ENCODE results near the gene PDAP1.
"Not testable (repeated sequence)": the region's sequence is repeated elsewhere in the genome, so short reads cannot be mapped to it uniquely, and the experiment has no call there.

Gene PDAP1

GRCh38 chr7:99395616-99396327 is 12.6 kb downstream of the PDAP1 start:
- no peak for DNase-seq

GRCh38 chr7:99394188-99394502 is 14.3 kb downstream of the PDAP1 start:
- DNase-seq: no peak

GRCh38 chr7:99393355-99394187 is 14.8 kb downstream of the PDAP1 start:
- DNase-seq: no peak

GRCh38 chr7:99392659-99393354 is 15.6 kb downstream of the PDAP1 start:
- peak; percentile 92 for DNase-seq

- DNase-seq: no peak
These were observed 16.4 kb downstream of the PDAP1 start for GRCh38 chr7:99392046-99392445.

DNA sequence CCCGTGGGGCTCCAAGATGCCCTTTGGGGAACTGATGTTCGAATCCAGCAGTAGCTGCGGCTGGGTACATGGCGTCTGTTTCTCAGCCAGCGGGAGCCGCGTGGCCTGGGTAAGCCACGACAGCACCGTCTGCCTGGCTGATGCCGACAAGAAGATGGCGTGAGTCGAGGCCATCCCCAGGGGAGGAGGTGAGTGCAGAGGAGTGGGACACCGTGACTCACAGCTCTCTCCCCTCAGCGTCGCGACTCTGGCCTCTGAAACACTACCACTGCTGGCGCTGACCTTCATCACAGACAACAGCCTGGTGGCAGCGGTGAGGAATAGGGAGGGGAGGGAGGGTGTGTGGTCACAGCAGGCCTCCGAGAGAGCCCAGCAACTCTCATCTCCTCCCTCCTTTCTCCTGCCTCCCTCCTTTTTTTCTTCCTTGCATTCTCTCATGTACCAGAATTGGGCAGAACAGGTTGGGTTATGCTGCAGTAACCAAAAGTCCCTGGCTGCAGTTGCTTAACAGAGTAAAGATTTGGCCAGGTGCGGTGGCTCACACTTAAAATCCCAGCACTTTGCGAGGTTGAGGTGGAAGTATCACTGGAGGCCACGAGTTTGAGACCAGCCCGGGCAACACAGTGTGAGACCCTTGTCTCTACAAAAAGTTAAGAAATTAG is 17.3 kb downstream of the PDAP1 start:
- DNase-seq: no peak

GRCh38 chr7:99389772-99390171 is 18.6 kb downstream of the PDAP1 start:
- DNase-seq: no peak

DNA sequence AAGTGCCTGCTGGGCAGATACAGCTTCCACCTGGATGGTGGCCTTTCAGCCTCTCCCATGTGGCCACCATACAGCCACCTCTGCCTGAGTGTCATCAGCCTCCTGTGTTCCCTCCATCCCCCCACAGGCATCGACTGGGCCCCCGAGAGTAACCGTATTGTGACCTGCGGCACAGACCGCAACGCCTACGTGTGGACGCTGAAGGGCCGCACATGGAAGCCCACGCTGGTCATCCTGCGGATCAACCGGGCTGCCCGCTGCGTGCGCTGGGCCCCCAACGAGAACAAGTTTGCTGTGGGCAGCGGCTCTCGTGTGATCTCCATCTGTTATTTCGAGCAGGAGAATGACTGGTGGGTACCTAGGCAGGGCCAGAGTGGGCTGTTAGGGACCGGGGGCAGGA is 20.5 kb downstream of the PDAP1 start:
- no peak for DNase-seq

GRCh38 chr7:99387239-99387635 is 21.2 kb downstream of the PDAP1 start:
- DNase-seq: not testable (repeated sequence)

DNA sequence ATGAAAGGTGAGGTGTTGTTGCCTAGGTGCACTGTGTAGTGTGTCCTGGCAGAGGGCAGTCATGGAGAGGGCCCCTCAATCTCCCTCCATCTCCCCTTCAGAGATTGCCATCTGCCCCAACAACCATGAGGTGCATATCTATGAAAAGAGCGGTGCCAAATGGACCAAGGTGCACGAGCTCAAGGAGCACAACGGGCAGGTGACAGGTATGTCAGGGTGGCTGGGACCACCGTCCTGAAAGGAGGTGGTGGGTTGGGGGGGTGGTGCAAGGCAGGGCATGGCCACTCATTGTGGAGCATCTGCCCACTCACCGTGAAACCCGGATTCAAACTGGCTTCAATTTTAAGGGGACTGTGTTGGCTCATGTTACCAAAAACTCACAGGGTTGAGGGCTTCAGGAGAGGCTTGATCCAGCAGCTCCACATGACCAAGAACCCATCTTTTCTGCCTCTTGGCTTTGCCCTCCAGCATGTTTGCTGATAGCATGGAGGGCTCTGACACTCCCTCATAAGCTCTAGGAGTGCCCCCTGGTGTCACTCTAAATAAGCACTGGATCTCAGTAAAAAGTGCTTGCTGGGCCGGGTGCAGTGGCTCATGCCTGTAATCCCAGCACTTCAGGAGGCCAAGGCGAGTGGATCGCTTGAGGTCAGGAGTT is 21.7 kb downstream of the PDAP1 start:
- peak; percentile 69 for DNase-seq

DNA sequence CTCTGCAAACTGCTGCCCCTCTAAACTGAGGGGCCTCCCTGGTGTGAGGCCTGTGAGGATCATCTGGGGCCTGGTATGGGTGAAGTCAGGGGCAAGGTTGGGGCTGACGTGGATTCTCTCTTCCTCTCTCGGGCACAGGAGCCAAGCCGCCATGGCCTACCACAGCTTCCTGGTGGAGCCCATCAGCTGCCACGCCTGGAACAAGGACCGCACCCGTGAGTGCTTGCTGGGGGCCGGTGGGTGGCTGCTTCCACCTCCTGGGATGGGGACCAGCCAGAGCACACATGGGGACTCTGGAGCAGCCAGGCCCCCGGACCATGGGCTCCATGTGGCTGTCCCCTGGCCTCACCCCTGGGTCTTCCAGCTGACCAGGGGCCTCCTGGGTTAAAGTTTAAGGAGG is 22.8 kb downstream of the PDAP1 start:
- peak; percentile 15 for DNase-seq

GRCh38 chr7:99384523-99384922 is 23.9 kb downstream of the PDAP1 start:
- DNase-seq: no peak

DNA sequence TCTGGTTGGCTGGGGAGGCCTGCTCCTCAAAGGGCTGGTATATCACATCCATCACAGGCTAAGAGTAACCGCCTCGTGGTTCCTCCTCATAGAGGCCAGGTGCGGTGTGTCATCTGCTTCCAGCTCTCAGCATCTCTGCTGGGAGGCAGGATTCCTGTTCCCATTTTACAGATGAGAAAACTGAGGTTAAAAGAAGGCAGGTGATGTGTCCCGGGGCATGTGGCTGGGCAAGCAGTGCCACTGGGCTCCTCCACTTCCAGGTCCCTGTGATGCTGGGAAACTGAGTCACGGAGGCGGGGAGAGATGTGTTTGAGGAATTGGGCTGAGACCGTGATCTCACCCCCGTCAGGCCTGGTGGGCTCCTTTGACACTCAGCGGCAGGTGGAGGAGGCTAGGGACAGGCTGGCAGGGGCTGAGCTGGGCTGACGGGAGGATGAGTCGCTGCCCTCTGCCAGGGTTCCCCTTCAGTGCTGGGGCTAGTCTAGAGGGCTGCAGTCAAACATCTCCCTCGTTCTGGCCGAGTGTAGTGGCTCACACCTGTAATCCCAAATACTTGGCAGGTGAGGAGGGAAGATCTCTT is 24.5 kb downstream of the PDAP1 start:
- no peak for DNase-seq

DNA sequence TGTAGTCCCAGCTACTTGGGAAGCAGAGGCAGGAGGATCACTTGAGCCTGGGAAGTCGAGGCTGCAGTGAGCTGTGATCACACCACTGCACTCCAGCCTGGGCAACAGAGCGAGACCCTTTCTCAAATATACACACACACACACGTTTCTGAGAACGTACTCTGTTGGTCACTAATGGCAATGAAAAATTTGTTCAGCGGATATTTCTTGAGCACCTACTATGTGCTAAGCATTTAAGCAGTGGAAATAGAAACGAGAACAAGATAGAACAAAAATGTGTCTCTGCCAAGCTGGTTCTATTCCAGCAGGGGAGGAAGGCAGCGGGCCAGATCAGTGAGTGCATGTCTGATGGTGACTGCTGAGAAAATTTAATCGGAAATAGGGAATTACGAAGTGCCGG is 25.2 kb downstream of the PDAP1 start:
- DNase-seq: no peak

DNA sequence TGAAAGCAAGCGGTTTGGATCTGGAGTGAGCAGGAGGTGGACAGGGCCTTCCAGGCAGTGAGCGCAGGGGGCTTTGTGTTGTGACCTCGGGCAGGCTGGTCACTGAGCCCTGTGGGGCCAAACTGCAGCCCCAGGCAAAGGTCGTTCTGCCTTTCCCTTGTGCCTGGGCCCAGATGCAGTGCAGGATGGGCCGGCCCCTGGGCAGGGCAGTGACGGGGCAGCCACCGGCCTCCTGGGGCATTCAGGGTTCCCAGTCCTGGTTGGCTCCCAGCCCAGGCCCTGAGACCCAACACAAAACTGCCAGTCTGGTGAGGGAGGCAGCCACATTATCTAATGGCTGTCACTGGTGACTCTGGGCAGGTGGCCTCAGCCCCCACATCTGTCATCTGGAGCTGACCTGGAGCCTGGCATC is 26.7 kb downstream of the PDAP1 start:
- no peak for DNase-seq

- peak; percentile 96 for DNase-seq
These were observed 27.4 kb downstream of the PDAP1 start for GRCh38 chr7:99380823-99381663.

GRCh38 chr7:99380032-99380822 is 28.2 kb downstream of the PDAP1 start:
- DNase-seq: peak; percentile 70

- DNase-seq: not testable (repeated sequence)
These were observed 28.7 kb downstream of the PDAP1 start for GRCh38 chr7:99379693-99380031.

GRCh38 chr7:99379043-99379577 is 29.3 kb downstream of the PDAP1 start:
- DNase-seq: peak; percentile 77

DNA sequence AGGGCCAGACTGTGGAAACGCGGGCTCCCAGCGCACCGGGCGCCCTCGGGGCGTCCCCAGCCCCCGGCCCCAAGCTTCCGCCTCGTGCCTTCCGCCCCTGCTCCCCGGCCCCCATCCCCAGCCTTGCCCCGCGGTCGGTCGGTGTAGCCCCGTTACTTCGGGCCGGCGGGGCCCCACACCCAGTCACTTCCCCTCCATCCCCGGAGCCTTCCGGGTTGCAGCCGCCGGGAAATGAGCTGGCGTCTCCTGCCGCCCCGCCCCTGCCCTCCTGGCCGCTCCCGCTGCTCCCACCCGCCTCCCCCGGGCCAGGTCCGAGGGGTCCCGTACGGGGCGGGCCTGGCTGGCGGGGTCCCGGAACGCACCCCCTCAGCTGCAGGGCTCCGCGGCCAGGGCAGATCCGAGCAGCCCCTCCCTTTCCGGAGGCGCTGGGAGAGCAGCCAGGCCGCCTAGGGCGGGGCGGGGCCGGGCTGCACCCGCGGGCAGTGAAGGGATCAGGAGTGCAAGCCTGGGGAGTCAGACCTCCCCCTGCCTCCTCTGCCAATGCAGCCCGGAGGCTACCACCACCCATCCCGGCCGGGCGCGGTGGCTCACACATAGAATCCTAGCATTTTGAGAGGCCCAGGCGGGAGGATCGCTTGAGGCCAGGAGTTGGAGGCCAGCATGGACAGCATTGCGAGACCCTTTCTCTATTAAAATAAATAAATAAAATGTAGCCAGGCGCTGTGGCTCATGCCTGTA is 33.2 kb downstream of the PDAP1 start:
- DNase-seq: peak; percentile 73
